Glutamatergic neuron (in vitro differentiated cells): ENCODE results near the gene ABHD14A. TPM values are rescaled to one million over a fixed set of nuclear protein-coding genes. Genes with fewer than 3 reads are reported as not detected.
"Not testable (repeated sequence)": the region's sequence is repeated elsewhere in the genome, so short reads cannot be mapped to it uniquely, and the experiment has no call there.

Experiments
- DNase-seq: peaks from one replicate; pipeline ENCODE4 v3.0.0; 2022
- H3K27ac Mint-ChIP-seq: one replicate; pipeline ENCODE4 v1.8.0; 2020; ENCODE audit warnings: mild to moderate bottlenecking, mixed read lengths, inconsistent platforms; ENCODE audit not compliant: unreplicated experiment
- H3K27me3 Mint-ChIP-seq: one replicate; pipeline ENCODE4 v1.8.0; 2020; ENCODE audit warnings: mild to moderate bottlenecking, moderate library complexity, mixed read lengths, inconsistent platforms; ENCODE audit not compliant: unreplicated experiment
- H3K36me3 Mint-ChIP-seq: one replicate; pipeline ENCODE4 v1.8.0; 2020; ENCODE audit warnings: mild to moderate bottlenecking, mixed read lengths, inconsistent platforms; ENCODE audit not compliant: unreplicated experiment
- H3K4me1 Mint-ChIP-seq: one replicate; pipeline ENCODE4 v1.8.0; 2020; ENCODE audit warnings: mild to moderate bottlenecking, low read depth, mixed read lengths, inconsistent platforms; ENCODE audit not compliant: unreplicated experiment
- H3K4me3 Mint-ChIP-seq: one replicate; pipeline ENCODE4 v1.8.0; 2020; ENCODE audit warnings: mild to moderate bottlenecking, mixed read lengths, inconsistent platforms; ENCODE audit not compliant: unreplicated experiment
- H3K9me3 Mint-ChIP-seq: one replicate; pipeline ENCODE4 v1.8.0; 2020; ENCODE audit warnings: mild to moderate bottlenecking, moderate library complexity, mixed read lengths, inconsistent platforms; ENCODE audit not compliant: unreplicated experiment
- total RNA-seq: library from RNA; stranded (reverse); fragmentation: NEBNext Ultra II Directional; extraction: Animal tissue kit (Norgen Biotek cat#: 25700); gene quantifications from one replicate; pipeline ENCODE4 v1.2.1, GENCODE V29; 2021; ENCODE audit not compliant: unreplicated experiment
- TF ChIP-seq, protein P1 (sequence below): fragments of 200-600 bp; sonication (generic); IDR thresholded peaks from one replicate; pipeline ENCODE4 v1.5.0; 2021; ENCODE audit not compliant: partially characterized antibody, unreplicated experiment

Gene ABHD14A
- total RNA-seq, 1 donor from 2014 or later = 12.7 TPM

DNA sequence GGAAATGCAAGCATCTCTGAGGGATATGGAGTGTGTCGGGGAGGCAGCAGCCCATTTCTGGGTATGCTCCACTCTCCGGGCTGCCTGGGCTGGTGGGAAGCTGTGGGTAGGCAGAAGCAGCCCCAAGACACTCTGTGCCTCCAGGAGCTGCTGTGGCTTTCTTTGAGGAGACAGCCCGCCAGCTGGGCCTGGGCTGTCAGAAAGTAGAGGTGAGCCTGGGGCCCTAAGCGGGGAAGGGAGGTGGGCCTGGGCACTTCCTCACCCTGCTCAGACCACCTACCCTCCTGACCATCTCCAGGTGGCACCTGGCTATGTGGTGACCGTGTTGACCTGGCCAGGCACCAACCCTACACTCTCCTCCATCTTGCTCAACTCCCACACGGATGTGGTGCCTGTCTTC is 10.2 kb downstream of the ABHD14A start:
- H3K27ac Mint-ChIP-seq = no peak overlapping the region
- TF ChIP-seq, protein P1, sequence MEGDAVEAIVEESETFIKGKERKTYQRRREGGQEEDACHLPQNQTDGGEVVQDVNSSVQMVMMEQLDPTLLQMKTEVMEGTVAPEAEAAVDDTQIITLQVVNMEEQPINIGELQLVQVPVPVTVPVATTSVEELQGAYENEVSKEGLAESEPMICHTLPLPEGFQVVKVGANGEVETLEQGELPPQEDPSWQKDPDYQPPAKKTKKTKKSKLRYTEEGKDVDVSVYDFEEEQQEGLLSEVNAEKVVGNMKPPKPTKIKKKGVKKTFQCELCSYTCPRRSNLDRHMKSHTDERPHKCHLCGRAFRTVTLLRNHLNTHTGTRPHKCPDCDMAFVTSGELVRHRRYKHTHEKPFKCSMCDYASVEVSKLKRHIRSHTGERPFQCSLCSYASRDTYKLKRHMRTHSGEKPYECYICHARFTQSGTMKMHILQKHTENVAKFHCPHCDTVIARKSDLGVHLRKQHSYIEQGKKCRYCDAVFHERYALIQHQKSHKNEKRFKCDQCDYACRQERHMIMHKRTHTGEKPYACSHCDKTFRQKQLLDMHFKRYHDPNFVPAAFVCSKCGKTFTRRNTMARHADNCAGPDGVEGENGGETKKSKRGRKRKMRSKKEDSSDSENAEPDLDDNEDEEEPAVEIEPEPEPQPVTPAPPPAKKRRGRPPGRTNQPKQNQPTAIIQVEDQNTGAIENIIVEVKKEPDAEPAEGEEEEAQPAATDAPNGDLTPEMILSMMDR = no peak
- H3K4me3 Mint-ChIP-seq = no peak overlapping the region
- H3K36me3 Mint-ChIP-seq = no peaks in the 10 kb centered on the region
- H3K27me3 Mint-ChIP-seq = no peaks in the 10 kb centered on the region
- DNase-seq = no peak
- peaks cover 5% of the 10 kb centered on the region for H3K4me1 Mint-ChIP-seq
- H3K9me3 Mint-ChIP-seq = peaks cover 2% of the 10 kb centered on the region

DNA sequence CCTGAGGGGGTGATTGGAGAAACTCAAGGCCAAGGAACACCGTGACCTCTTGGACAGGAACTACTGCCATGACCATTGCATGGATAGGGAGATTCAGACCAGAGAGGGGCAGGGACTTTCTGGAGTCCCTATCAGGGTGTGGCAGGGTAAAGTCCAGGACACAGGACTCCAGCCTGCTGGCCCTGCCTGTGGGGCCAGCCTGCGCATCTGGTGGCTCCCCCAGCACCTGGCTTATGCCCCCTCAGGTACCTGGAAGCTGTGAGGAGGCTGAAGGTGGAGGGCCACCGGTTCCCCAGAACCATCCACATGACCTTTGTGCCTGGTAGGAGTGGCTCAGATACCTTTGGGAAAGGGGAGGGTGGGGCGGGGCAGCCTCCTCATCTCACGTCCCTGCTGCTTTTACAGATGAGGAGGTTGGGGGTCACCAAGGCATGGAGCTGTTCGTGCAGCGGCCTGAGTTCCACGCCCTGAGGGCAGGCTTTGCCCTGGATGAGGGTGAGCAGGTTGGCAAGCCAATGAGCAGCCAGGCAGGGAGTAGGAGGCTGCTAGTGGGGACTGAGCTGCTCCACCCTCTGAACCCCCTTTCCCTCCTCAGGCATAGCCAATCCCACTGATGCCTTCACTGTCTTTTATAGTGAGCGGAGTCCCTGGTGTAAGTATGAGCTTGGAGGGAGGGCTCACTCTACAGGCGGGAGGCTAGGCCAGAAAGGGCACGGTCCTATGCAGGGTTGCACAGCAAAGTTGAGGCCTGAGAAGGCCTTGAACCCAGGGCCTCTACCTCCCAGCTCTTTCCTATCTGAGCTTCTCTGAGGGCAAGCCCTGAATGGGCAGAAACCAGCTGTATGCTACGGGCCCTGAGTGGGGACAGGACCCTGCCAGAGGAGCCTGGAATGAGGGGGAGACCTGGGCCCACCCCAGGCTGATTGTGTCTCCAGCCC is 11.4 kb downstream of the ABHD14A start:
- no peak overlapping the region for H3K27ac Mint-ChIP-seq
- TF ChIP-seq, protein P1 = no peak
- DNase-seq = no peak
- H3K27me3 Mint-ChIP-seq = no peaks in the 10 kb centered on the region
- H3K4me1 Mint-ChIP-seq = peaks cover 6% of the 10 kb centered on the region
- H3K4me3 Mint-ChIP-seq = no peak overlapping the region
- H3K36me3 Mint-ChIP-seq = no peaks in the 10 kb centered on the region
- H3K9me3 Mint-ChIP-seq = peaks cover 2% of the 10 kb centered on the region

DNA sequence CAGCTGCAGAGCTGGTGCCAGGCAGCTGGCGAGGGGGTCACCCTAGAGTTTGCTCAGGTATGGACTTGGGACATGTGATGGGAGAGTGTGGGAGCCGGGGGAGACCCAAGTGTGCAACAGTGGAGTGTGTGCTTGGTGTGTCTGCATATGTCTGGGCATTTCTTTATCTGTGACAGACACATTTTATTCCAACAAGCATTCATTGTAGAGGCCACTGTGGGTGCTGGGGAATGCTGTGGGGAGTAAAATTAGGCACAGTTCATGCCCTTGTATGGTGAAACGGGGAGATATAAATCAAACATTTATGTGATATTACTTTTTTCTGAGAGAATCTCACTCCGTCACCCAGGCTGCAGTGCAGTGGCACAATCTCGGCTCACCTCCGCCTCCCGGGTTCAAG is 12.7 kb downstream of the ABHD14A start:
- Mint-ChIP-seq H3K27ac (no peak overlapping the region), H3K27me3 (no peaks in the 10 kb centered on the region), H3K9me3 (peaks cover 2% of the 10 kb centered on the region), H3K4me3 (no peak overlapping the region), H3K4me1 (peaks cover 4% of the 10 kb centered on the region), H3K36me3 (peaks cover 2% of the 10 kb centered on the region)
- DNase-seq = no peak
- TF ChIP-seq, protein P1 = no peak

DNA sequence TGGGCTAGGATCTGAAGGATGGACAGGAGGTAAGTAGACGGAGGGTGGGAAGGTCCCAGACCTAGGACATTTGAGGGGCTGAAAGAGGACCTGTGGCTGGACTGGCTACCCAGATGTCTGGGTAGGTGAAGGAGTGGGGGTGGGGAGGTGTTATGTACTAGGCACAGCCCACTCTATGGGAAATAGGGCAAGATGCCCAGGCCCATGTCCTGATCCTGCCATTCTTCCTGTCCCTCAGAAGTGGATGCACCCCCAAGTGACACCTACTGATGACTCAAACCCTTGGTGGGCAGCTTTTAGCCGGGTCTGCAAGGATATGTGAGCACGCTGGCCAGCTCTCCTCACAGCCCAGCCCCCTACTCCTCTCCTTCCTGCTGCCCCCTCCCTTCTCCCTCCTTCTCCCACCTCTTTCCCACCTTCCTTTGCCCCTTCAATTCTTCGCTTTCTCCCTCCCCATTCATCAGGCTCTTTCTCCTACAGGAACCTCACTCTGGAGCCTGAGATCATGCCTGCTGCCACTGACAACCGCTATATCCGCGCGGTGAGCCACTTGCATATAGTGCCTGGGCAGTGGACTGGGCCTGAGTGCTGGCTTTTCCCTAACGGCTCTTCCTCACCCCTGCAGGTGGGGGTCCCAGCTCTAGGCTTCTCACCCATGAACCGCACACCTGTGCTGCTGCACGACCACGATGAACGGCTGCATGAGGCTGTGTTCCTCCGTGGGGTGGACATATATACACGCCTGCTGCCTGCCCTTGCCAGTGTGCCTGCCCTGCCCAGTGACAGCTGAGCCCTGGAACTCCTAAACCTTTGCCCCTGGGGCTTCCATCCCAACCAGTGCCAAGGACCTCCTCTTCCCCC is 13.7 kb downstream of the ABHD14A start:
- Mint-ChIP-seq H3K9me3 (peaks cover 2% of the 10 kb centered on the region), H3K4me3 (no peak overlapping the region), H3K4me1 (peaks cover 2% of the 10 kb centered on the region), H3K36me3 (peaks cover 3% of the 10 kb centered on the region), H3K27ac (peak overlapping the region; percentile 4), H3K27me3 (no peaks in the 10 kb centered on the region)
- TF ChIP-seq, protein P1 = no peak
- DNase-seq = no peak

DNA sequence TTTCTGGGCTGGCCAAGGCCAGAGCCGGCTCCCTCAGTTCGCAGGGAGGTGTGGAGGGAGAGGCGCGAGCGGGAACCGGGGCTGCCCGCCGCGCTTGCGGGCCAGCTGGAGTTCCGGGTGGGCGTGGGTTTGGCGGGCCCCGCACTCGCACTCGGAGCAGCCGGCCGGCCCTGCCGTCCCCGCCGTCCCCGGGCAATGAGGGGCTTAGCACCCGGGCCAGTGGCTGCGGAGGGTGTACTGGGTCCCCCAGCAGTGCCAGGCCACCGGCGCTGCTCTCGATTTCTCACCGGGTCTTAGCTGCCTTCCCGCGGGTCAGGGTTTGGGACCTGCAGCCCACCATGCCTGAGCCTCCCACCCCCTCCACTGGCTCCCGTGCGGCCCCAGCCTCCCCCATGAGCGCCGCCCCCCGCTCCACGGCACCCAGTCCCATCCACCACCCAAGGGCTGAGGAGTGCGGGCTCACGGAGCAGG is 15.7 kb downstream of the ABHD14A start:
- not testable (repeated sequence) for DNase-seq, H3K27me3 Mint-ChIP-seq, H3K9me3 Mint-ChIP-seq

More for the DNA sequence above, 15.7 kb downstream of the ABHD14A start:
- not testable (repeated sequence) for H3K27ac Mint-ChIP-seq, H3K36me3 Mint-ChIP-seq, H3K4me3 Mint-ChIP-seq, H3K4me1 Mint-ChIP-seq
